Thoracic aorta (tissue), 2 donors: ENCODE results near the gene DLGAP4. TPM values are rescaled to one million over a fixed set of nuclear protein-coding genes. Genes with fewer than 3 reads are reported as not detected.

Source experiments
- ATAC-seq: fragments of 150-250 bp; one replicate; pipeline ENCODE4 v1.8.0; 2017; ENCODE audit warnings: low read depth; ENCODE audit not compliant: insufficient number of reproducible peaks, low FRiP score
- DNase-seq: peaks from one replicate; pipeline ENCODE4 v3.0.0-alpha.2; 2020; ENCODE audit warnings: low spot score
- H3K27ac ChIP-seq, 2 donors: fragments of 200-600 bp; sonication (generic); 1 replicate in 1 of 2; 2 replicates in 1 of 2; pipeline ENCODE4 v1.5.1; 2016; ENCODE audit warnings: mild to moderate bottlenecking in 2 of 2, moderate library complexity in 2 of 2
- H3K27me3 ChIP-seq: fragments of 200-600 bp; sonication (generic); replicated peaks from 2 replicates; pipeline ENCODE4 v1.6.0; 2016; ENCODE audit warnings: mild to moderate bottlenecking; ENCODE audit not compliant: insufficient read depth
- H3K36me3 ChIP-seq: fragments of 200-600 bp; sonication (generic); one replicate; pipeline ENCODE4 v1.5.1; 2016
- H3K4me1 ChIP-seq, 2 donors: fragments of 200-600 bp; sonication (generic); 1 replicate in 1 of 2; 2 replicates in 1 of 2; pipeline versions ENCODE4 v1.5.1 to v1.6.0; 2016; ENCODE audit warnings: low read depth in 2 of 2, mild to moderate bottlenecking in 1 of 2; ENCODE audit not compliant: control insufficient read depth in 1 of 2
- H3K4me3 ChIP-seq: fragments of 200-600 bp; sonication (generic); 2 replicates; pipeline ENCODE4 v1.5.1; 2016; ENCODE audit warnings: mild to moderate bottlenecking
- H3K9me3 ChIP-seq: fragments of 200-600 bp; sonication (generic); 2 replicates; pipeline ENCODE4 v1.5.1; 2016
- CTCF ChIP-seq: fragments of 200-600 bp; sonication (generic); IDR thresholded peaks from one replicate; pipeline ENCODE4 v1.5.1; 2019; ENCODE audit warnings: antibody characterized with exemption
- total RNA-seq, 2 donors: library from RNA; depleted of rRNA; stranded (reverse); fragments of >200 nt; gene quantifications; one replicate each; pipeline versions ENCODE4 v1.1.0 to v1.2.3, GENCODE V29; 2016

DLGAP4 gene
- total RNA-seq, 2 donors from 2014 or later: 66.2 to 105 TPM

GRCh38 chr20:36355469-36356171 lies 49.5 kb downstream of the DLGAP4 start:
- DNase-seq (no peak), ATAC-seq (no peak)
- TF ChIP-seq CTCF: no peak
- Histone ChIP-seq H3K4me3 (no peak overlapping the region), H3K9me3 (no peaks in the 10 kb centered on the region), H3K27ac (no peak overlapping the region), H3K36me3 (no peaks in the 10 kb centered on the region), H3K4me1 (no peaks in the 10 kb centered on the region), H3K27me3 (no peaks in the 10 kb centered on the region)

- Histone ChIP-seq H3K4me1 (no peaks in the 10 kb centered on the region), H3K9me3 (no peaks in the 10 kb centered on the region), H3K27ac (no peak overlapping the region), H3K36me3 (no peaks in the 10 kb centered on the region), H3K4me3 (no peak overlapping the region), H3K27me3 (no peaks in the 10 kb centered on the region)
- TF ChIP-seq CTCF: no peak
- DNase-seq: no peak
- ATAC-seq: no peak
These were observed 53.7 kb downstream of the DLGAP4 start for GRCh38 chr20:36359668-36360406.

GRCh38 chr20:36360429-36360828 lies 54.3 kb downstream of the DLGAP4 start:
- no peak for TF ChIP-seq CTCF
- Histone ChIP-seq H3K4me1 (no peaks in the 10 kb centered on the region), H3K9me3 (no peaks in the 10 kb centered on the region), H3K4me3 (no peak overlapping the region), H3K27me3 (no peaks in the 10 kb centered on the region), H3K36me3 (no peaks in the 10 kb centered on the region), H3K27ac (no peak overlapping the region)
- DNase-seq: no peak
- no peak for ATAC-seq

- no peak for ATAC-seq
- Histone ChIP-seq H3K27ac (no peak overlapping the region), H3K27me3 (no peaks in the 10 kb centered on the region), H3K36me3 (no peaks in the 10 kb centered on the region), H3K4me3 (no peak overlapping the region), H3K9me3 (no peaks in the 10 kb centered on the region), H3K4me1 (no peaks in the 10 kb centered on the region)
- TF ChIP-seq CTCF: no peak
- DNase-seq: no peak
These were observed 55.3 kb downstream of the DLGAP4 start for GRCh38 chr20:36361406-36361805.

GRCh38 chr20:36362261-36362660 lies 56.1 kb downstream of the DLGAP4 start:
- Histone ChIP-seq H3K27ac (no peak overlapping the region), H3K36me3 (no peaks in the 10 kb centered on the region), H3K27me3 (no peaks in the 10 kb centered on the region), H3K4me1 (no peaks in the 10 kb centered on the region), H3K4me3 (no peak overlapping the region), H3K9me3 (no peaks in the 10 kb centered on the region)
- ATAC-seq: no peak
- DNase-seq: no peak
- no peak for TF ChIP-seq CTCF
